PC-3 (cell line): ENCODE measurements around the gene UFSP1.
"Not testable (repeated sequence)": the region's sequence is repeated elsewhere in the genome, so short reads cannot be mapped to it uniquely, and the experiment has no call there.

ENCODE experiments used
- EZH2 ChIP-seq: fragments of 300-600 bp; sonication (generic); IDR thresholded peaks from one replicate; pipeline ENCODE4 v1.6.1; 2017; ENCODE audit warnings: antibody characterized with exemption, mild to moderate bottlenecking, low read length; ENCODE audit not compliant: unreplicated experiment
- EZH2phosphoT487 ChIP-seq: fragments of 300-600 bp; sonication (generic); IDR thresholded peaks from 2 replicates; pipeline ENCODE4 v1.6.1; 2018; ENCODE audit warnings: mild to moderate bottlenecking, antibody characterized with exemption, low read length, borderline replicate concordance
- TF ChIP-seq, protein P1 (sequence below): fragments of 300-600 bp; sonication (generic); conservative IDR thresholded peaks from 2 replicates; pipeline ENCODE4 v1.5.1; 2017; ENCODE audit warnings: antibody characterized with exemption, low read depth, mild to moderate bottlenecking, low read length

DNA sequence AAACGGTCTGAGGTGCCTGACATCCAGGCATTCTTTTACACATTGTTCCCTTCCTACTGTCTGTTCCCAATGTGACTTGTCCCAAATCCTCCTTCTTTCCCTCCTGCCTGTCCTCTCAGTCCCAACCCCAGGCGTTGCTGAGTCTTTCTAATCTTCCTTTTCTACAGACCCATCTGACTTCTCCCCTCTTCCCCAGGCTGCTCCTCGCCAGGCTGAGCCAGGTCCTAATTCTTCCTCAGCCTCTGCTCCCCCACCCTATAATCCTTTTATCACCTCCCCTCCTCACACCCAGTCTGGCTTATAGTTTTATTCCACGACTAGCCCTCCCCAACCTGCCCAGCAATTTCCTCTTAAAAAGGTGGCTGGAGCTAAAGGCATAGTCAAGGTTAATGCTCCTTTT is 34.1 kb upstream of the UFSP1 start:
- TF ChIP-seq EZH2phosphoT487, EZH2: not testable (repeated sequence)
- TF ChIP-seq, protein P1, sequence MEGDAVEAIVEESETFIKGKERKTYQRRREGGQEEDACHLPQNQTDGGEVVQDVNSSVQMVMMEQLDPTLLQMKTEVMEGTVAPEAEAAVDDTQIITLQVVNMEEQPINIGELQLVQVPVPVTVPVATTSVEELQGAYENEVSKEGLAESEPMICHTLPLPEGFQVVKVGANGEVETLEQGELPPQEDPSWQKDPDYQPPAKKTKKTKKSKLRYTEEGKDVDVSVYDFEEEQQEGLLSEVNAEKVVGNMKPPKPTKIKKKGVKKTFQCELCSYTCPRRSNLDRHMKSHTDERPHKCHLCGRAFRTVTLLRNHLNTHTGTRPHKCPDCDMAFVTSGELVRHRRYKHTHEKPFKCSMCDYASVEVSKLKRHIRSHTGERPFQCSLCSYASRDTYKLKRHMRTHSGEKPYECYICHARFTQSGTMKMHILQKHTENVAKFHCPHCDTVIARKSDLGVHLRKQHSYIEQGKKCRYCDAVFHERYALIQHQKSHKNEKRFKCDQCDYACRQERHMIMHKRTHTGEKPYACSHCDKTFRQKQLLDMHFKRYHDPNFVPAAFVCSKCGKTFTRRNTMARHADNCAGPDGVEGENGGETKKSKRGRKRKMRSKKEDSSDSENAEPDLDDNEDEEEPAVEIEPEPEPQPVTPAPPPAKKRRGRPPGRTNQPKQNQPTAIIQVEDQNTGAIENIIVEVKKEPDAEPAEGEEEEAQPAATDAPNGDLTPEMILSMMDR: not testable (repeated sequence)
